A549 (cell line): ENCODE results near the gene INSC. TPM values are rescaled to one million over a fixed set of nuclear protein-coding genes. Genes with fewer than 3 reads are reported as not detected.

Experiments used
- ATAC-seq, 2 experiments: fragments of 200-7000 bp in 1 of 2; fragments of >200 bp in 1 of 2; cut with Nextera tagmentation in 1 of 2; cut with Tn5 transposase in 1 of 2; 3 replicates each; pipeline versions ENCODE4 v1.8.0 to v1.9.1; 2018 to 2020; ENCODE audit warnings: mild to moderate bottlenecking in 1 of 2, moderate library complexity in 1 of 2
- CTCF ChIA-PET: fragments of 300-600 bp; sonication (Branson Sonifier 250); formaldehyde crosslinking; extraction: SDS; loops from one replicate; lab custom pipeline; 2021; ENCODE audit warnings: antibody characterized with exemption, inconsistent platforms; lab: Yijun Ruan, JAX
- POLR2A ChIA-PET: fragments of 350-600 bp; formaldehyde crosslinking; extraction: SDS; loops from one replicate; lab custom pipeline; 2021; ENCODE audit warnings: antibody characterized with exemption, inconsistent platforms; lab: Yijun Ruan, JAX
- DNase-seq, 2 experiments: peaks; one replicate each; pipeline versions ENCODE4 v3.0.0 to v3.0.0-alpha.2; 2011 to 2016; ENCODE audit warnings: low read depth in 1 of 2, low spot score in 1 of 2
- FAIRE-seq: peaks from 2 replicates; lab custom pipeline; 2011; peaks lifted over from hg19 to GRCh38; lab: Jason Lieb, UNC
- H3K27ac ChIP-seq, 2 experiments: fragments of >200 bp; sonication (Bioruptor Twin); formaldehyde crosslinking; 3 replicates each; pipeline ENCODE4 v1.5.1; 2016 to 2017
- H3K4me1 ChIP-seq: fragments of >200 bp; sonication (Bioruptor Twin); formaldehyde crosslinking; 3 replicates; pipeline ENCODE4 v1.6.1; 2016
- H3K4me2 ChIP-seq: fragments of >200 bp; sonication (Bioruptor Twin); formaldehyde crosslinking; 3 replicates; pipeline ENCODE4 v1.6.1; 2016
- H3K4me3 ChIP-seq: fragments of >200 bp; sonication (Bioruptor Twin); formaldehyde crosslinking; 3 replicates; pipeline ENCODE4 v1.5.1; 2016
- H3K9me3 ChIP-seq: fragments of >200 bp; sonication (Bioruptor Twin); formaldehyde crosslinking; 3 replicates; pipeline ENCODE4 v1.6.1; 2016
- ATOH8 ChIP-seq: fragments of 250-450 bp; sonication (Bioruptor Pico); IDR thresholded peaks from 2 replicates; pipeline ENCODE4 v1.5.0; 2020; ENCODE audit warnings: low read depth, mild to moderate bottlenecking, moderate library complexity
- CBX2 ChIP-seq: fragments of 200-600 bp; sonication (generic); IDR thresholded peaks from 2 replicates; pipeline ENCODE4 v1.6.1; 2016; ENCODE audit warnings: low read depth, mild to moderate bottlenecking, borderline replicate concordance
- CHD4 ChIP-seq: fragments of 200-600 bp; sonication (generic); IDR thresholded peaks from 2 replicates; pipeline ENCODE4 v1.6.1; 2016; ENCODE audit warnings: antibody characterized with exemption, mild to moderate bottlenecking, borderline replicate concordance
- EHF ChIP-seq: fragments of 250-450 bp; sonication (Bioruptor Pico); IDR thresholded peaks from 2 replicates; pipeline ENCODE4 v1.5.0; 2020; ENCODE audit warnings: mild to moderate bottlenecking
- ELK1 ChIP-seq: fragments of 150-350 bp; IDR thresholded peaks from 2 replicates; pipeline ENCODE4 v1.6.1; 2014; ENCODE audit warnings: low read depth, mild to moderate bottlenecking, low read length
- FOSB ChIP-seq: fragments of 250-450 bp; sonication (Bioruptor Pico); IDR thresholded peaks from 2 replicates; pipeline ENCODE4 v1.5.0; 2020; ENCODE audit warnings: mild to moderate bottlenecking, moderate library complexity
- FOSL2 ChIP-seq, 2 experiments: fragments of 450-650 bp in 1 of 2; fragments of >200 bp in 1 of 2; sonication (Bioruptor Twin) in 1 of 2; formaldehyde crosslinking; IDR thresholded peaks; 2 replicates each; pipeline versions ENCODE4 v1.5.0 to v1.6.1; 2016 to 2020; ENCODE audit warnings: mild to moderate bottlenecking in 1 of 2, moderate library complexity in 1 of 2
- GATA3 ChIP-seq: IDR thresholded peaks from 2 replicates; pipeline ENCODE4 v1.6.1; 2012; ENCODE audit warnings: borderline replicate concordance
- HOXA7 ChIP-seq: fragments of 250-450 bp; sonication (Bioruptor Pico); IDR thresholded peaks from 2 replicates; pipeline ENCODE4 v1.5.0; 2020; ENCODE audit warnings: mild to moderate bottlenecking, moderate library complexity
- HOXB5 ChIP-seq: fragments of 250-450 bp; sonication (Bioruptor Pico); IDR thresholded peaks from 2 replicates; pipeline ENCODE4 v1.5.0; 2020; ENCODE audit warnings: mild to moderate bottlenecking, moderate library complexity
- JUN ChIP-seq, 2 experiments: fragments of >200 bp; sonication (Bioruptor Twin); formaldehyde crosslinking; IDR thresholded peaks; 2 replicates in 1 of 2; 3 replicates in 1 of 2; pipeline ENCODE4 v1.6.1; 2016 to 2017
- KDM1A ChIP-seq: fragments of 200-600 bp; sonication (generic); IDR thresholded peaks from 2 replicates; pipeline ENCODE4 v1.6.1; 2016; ENCODE audit warnings: low read depth, mild to moderate bottlenecking
- MYC ChIP-seq: IDR thresholded peaks from 2 replicates; pipeline ENCODE4 v1.6.1; 2012; ENCODE audit warnings: mild to moderate bottlenecking, inconsistent platforms, low read length, improper control_type of control experiment, borderline replicate concordance
- NFE2L2 ChIP-seq: fragments of 150-350 bp; conservative IDR thresholded peaks from 2 replicates; pipeline ENCODE4 v1.6.1; 2014; ENCODE audit warnings: low read length
- NPAS2 ChIP-seq: fragments of 250-450 bp; sonication (Bioruptor Pico); IDR thresholded peaks from 2 replicates; pipeline ENCODE4 v1.8.0; 2022; ENCODE audit warnings: mild to moderate bottlenecking, moderate library complexity, borderline replicate concordance
- PBX3 ChIP-seq: IDR thresholded peaks from 2 replicates; pipeline ENCODE4 v1.6.1; 2012
- POLR2A ChIP-seq: IDR thresholded peaks from 2 replicates; pipeline ENCODE4 v1.6.1; 2012; ENCODE audit warnings: mild to moderate bottlenecking, low read length
- RAD21 ChIP-seq, 2 experiments: fragments of >200 bp in 1 of 2; sonication (Bioruptor Twin) in 1 of 2; formaldehyde crosslinking in 1 of 2; IDR thresholded peaks in 1 of 2; conservative IDR thresholded peaks in 1 of 2; 2 replicates in 1 of 2; 3 replicates in 1 of 2; pipeline ENCODE4 v1.6.1; 2012 to 2018; ENCODE audit warnings: inconsistent platforms in 1 of 2
- RCOR1 ChIP-seq: fragments of 150-350 bp; IDR thresholded peaks from 2 replicates; pipeline ENCODE4 v1.6.1; 2014; ENCODE audit warnings: antibody characterized with exemption, low read length, low read depth
- REST ChIP-seq: fragments of 200-600 bp; sonication (generic); IDR thresholded peaks from 2 replicates; pipeline ENCODE4 v1.6.1; 2016; ENCODE audit warnings: antibody characterized with exemption, mild to moderate bottlenecking, moderate library complexity
- RFX5 ChIP-seq: fragments of 450-650 bp; IDR thresholded peaks from 2 replicates; pipeline ENCODE4 v1.7.1; 2014; ENCODE audit warnings: antibody characterized with exemption, mild to moderate bottlenecking, moderate library complexity
- RNF2 ChIP-seq: fragments of 200-600 bp; sonication (generic); IDR thresholded peaks from 2 replicates; pipeline ENCODE4 v1.6.1; 2016; ENCODE audit warnings: low read depth, mild to moderate bottlenecking, antibody characterized with exemption, moderate library complexity, borderline replicate concordance
- SMC3 ChIP-seq: fragments of >200 bp; sonication (Bioruptor Twin); formaldehyde crosslinking; IDR thresholded peaks from 3 replicates; pipeline ENCODE4 v1.6.1; 2018; ENCODE audit warnings: inconsistent platforms
- ZNF302 ChIP-seq: fragments of 250-450 bp; sonication (Bioruptor Pico); IDR thresholded peaks from 2 replicates; pipeline ENCODE4 v1.9.0; 2021; ENCODE audit warnings: inconsistent platforms, mild to moderate bottlenecking, moderate library complexity
- WGBS: methylation state at CpG from one replicate; pipeline ENCODE4 v1.1.6; 2017; ENCODE audit errors: missing lambda C conversion rate; 5-methylcytosine and 5-hydroxymethylcytosine counted together
- polyA plus RNA-seq, 4 experiments: library from polyadenylated mRNA; depleted of rRNA in 3 of 4; stranded (reverse); fragments of >200 nt; fragmentation: RNase III in 1 of 4; extraction: RNeasy Plus Mini Kit Qiagen cat#74134 plus additional on column Dnase treatment in 1 of 4; gene quantifications; 2 replicates in 3 of 4; 3 replicates in 1 of 4; pipeline ENCODE4 v1.2.3, GENCODE V29; 2011 to 2017

INSC gene
- polyA plus RNA-seq, 2 of the 4 experiments (the other 2 are of a cell fraction), result not detected

- Histone ChIP-seq H3K27ac (no peak overlapping the region), H3K4me1 (no peaks in the 10 kb centered on the region), H3K9me3 (no peaks in the 10 kb centered on the region), H3K4me2 (no peak overlapping the region), H3K4me3 (no peak overlapping the region)
- ChIA-PET CTCF (no interaction called here), POLR2A (no interaction called here)
- DNase-seq (no peak), FAIRE-seq (no peak), ATAC-seq (no peak)
- TF ChIP-seq FOSB (CRISPR knock-in tag) (no peak), JUN (IDR thresholded peaks at IDR 0.05) (no peak), SMC3 (no peak), POLR2A (no peak), ZNF302 (CRISPR knock-in tag) (no peak), NFE2L2 (no peak), KDM1A (no peak), RNF2 (no peak), RFX5 (no peak), GATA3 (no peak)
These were observed 51.5 kb downstream of the INSC start for GRCh38 chr11:15166204-15166603.

- TF ChIP-seq FOSL2 (IDR thresholded peaks at IDR 0.05) (no peak), FOSL2 (CRISPR knock-in tag; IDR thresholded peaks at IDR 0.05) (no peak), MYC (no peak), REST (no peak)
- ChIA-PET POLR2A (no interaction called here), CTCF (interaction anchor here (1.2 to 1.3 kb wide), 2 partner anchors 11 to 38 kb away, joined by 3 to 4 read pairs; no protein-coding TSS in a partner anchor)
- Histone ChIP-seq H3K27ac (no peak overlapping the region), H3K4me2 (no peak overlapping the region), H3K4me1 (no peaks in the 10 kb centered on the region), H3K9me3 (no peaks in the 10 kb centered on the region), H3K4me3 (no peak overlapping the region)
- no peak for ATAC-seq
- no peak for FAIRE-seq
- DNase-seq, result no peak
- WGBS, result 34% methylated on average over 4 of the region's 4 CpGs
These were observed 55.3 kb downstream of the INSC start for GRCh38 chr11:15169815-15170551.

GRCh38 chr11:15170698-15171097 is 56.0 kb downstream of the INSC start:
- H3K27ac ChIP-seq, result no peak overlapping the region
- H3K4me1 ChIP-seq, result no peaks in the 10 kb centered on the region
- WGBS, result 31% methylated on average over 3 of the region's 3 CpGs
- no peak for TF ChIP-seq RCOR1
- TF ChIP-seq CHD4, result no peak
- TF ChIP-seq NPAS2 (CRISPR knock-in tag), result no peak
- no peak for TF ChIP-seq PBX3
- TF ChIP-seq FOSL2 (IDR thresholded peaks at IDR 0.05), result no peak
- TF ChIP-seq FOSL2 (CRISPR knock-in tag; IDR thresholded peaks at IDR 0.05), result no peak
- no peak for TF ChIP-seq CBX2
- no peak for TF ChIP-seq RAD21 (conservative IDR thresholded peaks at IDR 0.05 in 1 of 2, IDR thresholded peaks at IDR 0.05 in 1 of 2)
- TF ChIP-seq HOXB5 (CRISPR knock-in tag), result no peak
- no peak for TF ChIP-seq ATOH8
- TF ChIP-seq EHF (CRISPR knock-in tag), result no peak
- TF ChIP-seq ELK1, result no peak
- TF ChIP-seq HOXA7 (CRISPR knock-in tag), result no peak
- H3K9me3 ChIP-seq, result no peaks in the 10 kb centered on the region
- H3K4me3 ChIP-seq, result no peak overlapping the region
- H3K4me2 ChIP-seq, result no peak overlapping the region
- DNase-seq, result no peak
- ATAC-seq, result no peak
- ChIA-PET POLR2A (no interaction called here), CTCF (interaction anchor here (1.3 kb wide), 1 partner anchor 37 kb away, joined by 3 read pairs; no protein-coding TSS in a partner anchor)
- FAIRE-seq, result no peak
